Measurements from ENCODE around the gene NAGS. TPM values are rescaled to one million over a fixed set of nuclear protein-coding genes. Genes with fewer than 3 reads are reported as not detected.

The NAGS gene
- polyA plus RNA-seq, 1 of the 3 experiments (the other 2 are of a cell fraction) = 1.7 TPM

- H3K79me2 ChIP-seq (ENCODE audit: insufficient read depth) = no peaks in the 10 kb centered on the region; the same call in 1 of the 2 replicates
- H2AFZ ChIP-seq (ENCODE audit: low read depth) = no peak overlapping the region
- no peaks in the 10 kb centered on the region for H3K9me3 ChIP-seq
- no peak overlapping the region for H3K4me3 ChIP-seq (ENCODE audit: low read depth in 2 of 2, low read length in 1 of 2)
- no peaks in the 10 kb centered on the region for H3K27me3 ChIP-seq (ENCODE audit: insufficient read depth)
- ChIA-PET CTCF (interaction anchor here (0.8 to 3.2 kb wide), 4 partner anchors 12 to 151 kb away, joined by 3 to 15 read pairs (median 8); no protein-coding TSS in a partner anchor), POLR2A (no interaction called here)
- no peak overlapping the region for H3K27ac ChIP-seq (ENCODE audit: low read depth in 2 of 2, low read length in 1 of 2)
- H3K4me1 ChIP-seq (ENCODE audit: control insufficient read depth in 1 of 2, insufficient read depth in 2 of 2, low read depth in 1 of 2, low read length in 1 of 2) = peaks cover 0 to 11% of the 10 kb centered on the region in 2 experiments; a peak in 1 of 4 replicates
- 97% methylated on average over 5 of the region's 5 CpGs for WGBS (ENCODE audit: low lambda C conversion rate)
- H3K36me3 ChIP-seq (replicated peaks in 1 of 2; ENCODE audit: control insufficient read depth in 1 of 2, insufficient read depth in 2 of 2, low read length in 1 of 2) = peaks cover 37% of the 10 kb centered on the region in 2 experiments
- no peaks in the 10 kb centered on the region for H4K20me1 ChIP-seq (ENCODE audit: insufficient read depth)
- TF ChIP-seq MAX (IDR thresholded peaks at IDR 0.05; ENCODE audit: low read depth) (no peak), SMC3 (IDR thresholded peaks at IDR 0.05; ENCODE audit: low read depth, low read length) (no peak), RAD21 (IDR thresholded peaks at IDR 0.05; ENCODE audit: low read length) (no peak), TAF1 (IDR thresholded peaks at IDR 0.05; ENCODE audit: borderline replicate concordance, low read depth, low read length) (no peak), GATA2 (CRISPR knock-in tag; IDR thresholded peaks at IDR 0.05) (no peak), RXRA (IDR thresholded peaks at IDR 0.05; ENCODE audit: borderline replicate concordance, low read depth) (no peak), RFX5 (IDR thresholded peaks at IDR 0.05; ENCODE audit: low read length) (no peak), TEAD4 (IDR thresholded peaks at IDR 0.05; ENCODE audit: borderline replicate concordance, insufficient read depth) (no peak), PBX3 (IDR thresholded peaks at IDR 0.05) (no peak)
- no peak overlapping the region for H3K4me2 ChIP-seq
- peaks cover 8% of the 10 kb centered on the region for H3F3A ChIP-seq (replicated peaks; ENCODE audit: insufficient read depth)
- H3K9me2 ChIP-seq = no peaks in the 10 kb centered on the region
- DNase-seq = no peak
- no peak overlapping the region for H3K9ac ChIP-seq
These were observed 25.3 kb downstream of the NAGS start for GRCh38 chr17:44029736-44030135.

DNA sequence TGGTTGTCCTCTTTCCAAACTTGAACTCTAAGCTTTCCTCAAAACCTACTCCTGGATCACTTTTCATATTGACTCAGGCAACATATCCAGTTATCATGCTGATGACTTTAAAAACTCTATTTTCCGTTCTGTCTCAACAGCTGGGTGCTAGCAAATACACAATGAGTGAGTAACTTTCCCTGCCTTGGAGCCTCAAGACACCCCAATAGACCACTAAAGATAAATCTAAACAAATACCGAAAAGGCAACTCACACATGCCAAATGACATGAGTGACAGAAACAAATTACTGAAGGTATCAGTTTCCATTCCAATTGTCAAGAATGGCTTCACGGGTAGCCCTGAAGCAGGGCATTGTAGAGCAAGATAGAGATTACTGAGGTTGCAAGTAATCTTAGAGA, 26.1 kb downstream of the NAGS start:
- Histone ChIP-seq H3K4me3 (ENCODE audit: low read depth in 2 of 2, low read length in 1 of 2) (no peak overlapping the region), H3K79me2 (ENCODE audit: insufficient read depth) (no peaks in the 10 kb centered on the region; the same call in 1 of the 2 replicates), H3K27me3 (ENCODE audit: insufficient read depth) (no peaks in the 10 kb centered on the region), H3K4me2 (no peak overlapping the region), H3K4me1 (ENCODE audit: control insufficient read depth in 1 of 2, insufficient read depth in 2 of 2, low read depth in 1 of 2, low read length in 1 of 2) (peaks cover 0 to 3% of the 10 kb centered on the region in 2 experiments; a peak in 1 of 4 replicates), H4K20me1 (ENCODE audit: insufficient read depth) (no peaks in the 10 kb centered on the region), H3K9me2 (no peaks in the 10 kb centered on the region), H3K9me3 (no peaks in the 10 kb centered on the region), H3K36me3 (replicated peaks in 1 of 2; ENCODE audit: control insufficient read depth in 1 of 2, insufficient read depth in 2 of 2, low read length in 1 of 2) (peaks cover 37% of the 10 kb centered on the region in 2 experiments), H2AFZ (ENCODE audit: low read depth) (no peak overlapping the region), H3K27ac (ENCODE audit: low read depth in 2 of 2, low read length in 1 of 2) (no peak overlapping the region), H3F3A (replicated peaks; ENCODE audit: insufficient read depth) (peaks cover 8% of the 10 kb centered on the region), H3K9ac (no peak overlapping the region)
- WGBS (ENCODE audit: low lambda C conversion rate) = 99% methylated on average over 3 of the region's 3 CpGs
- DNase-seq = no peak
- ChIA-PET POLR2A (no interaction called here), CTCF (interaction anchor here (1.2 to 3.2 kb wide), 3 partner anchors 11 to 152 kb away, joined by 3 to 15 read pairs (median 12); no protein-coding TSS in a partner anchor)
- no peak for TF ChIP-seq PBX3 (IDR thresholded peaks at IDR 0.05)
- TF ChIP-seq FOSL2 (IDR thresholded peaks at IDR 0.05; ENCODE audit: borderline replicate concordance, low read depth) = no peak
- no peak for TF ChIP-seq RCOR1 (IDR thresholded peaks at IDR 0.05; ENCODE audit: low read length)
- TF ChIP-seq GABPA (IDR thresholded peaks at IDR 0.05; ENCODE audit: low read depth) = no peak
- no peak for TF ChIP-seq EZH2phosphoT487 (IDR thresholded peaks at IDR 0.05; ENCODE audit: borderline replicate concordance, low read depth)
- no peak for TF ChIP-seq FOXJ3 (CRISPR knock-in tag; IDR thresholded peaks at IDR 0.05)
- TF ChIP-seq SMC3 (IDR thresholded peaks at IDR 0.05; ENCODE audit: low read depth, low read length) = no peak
- no peak for TF ChIP-seq ELF1 (IDR thresholded peaks at IDR 0.05)
- no peak for TF ChIP-seq RXRA (IDR thresholded peaks at IDR 0.05; ENCODE audit: borderline replicate concordance, low read depth)
- TF ChIP-seq CTCF (IDR thresholded peaks at IDR 0.05) = no peak
- TF ChIP-seq JUND (IDR thresholded peaks at IDR 0.05) = no peak
- no peak for TF ChIP-seq EP300 (IDR thresholded peaks at IDR 0.05; ENCODE audit: borderline replicate concordance in 1 of 2, low read depth in 1 of 2, low read length in 1 of 2)
- TF ChIP-seq REST (IDR thresholded peaks at IDR 0.05; ENCODE audit: low read depth, low read length) = no peak
- TF ChIP-seq FOXM1 (IDR thresholded peaks at IDR 0.05; ENCODE audit: low read depth) = no peak
- no peak for TF ChIP-seq MEF2A (IDR thresholded peaks at IDR 0.05; ENCODE audit: borderline replicate concordance, low read depth)

Data from SK-N-SH (cell line).